ENCODE results near the gene CEP170B.
"Not testable (repeated sequence)": the region's sequence is repeated elsewhere in the genome, so short reads cannot be mapped to it uniquely, and the experiment has no call there.

Gene CEP170B

DNA sequence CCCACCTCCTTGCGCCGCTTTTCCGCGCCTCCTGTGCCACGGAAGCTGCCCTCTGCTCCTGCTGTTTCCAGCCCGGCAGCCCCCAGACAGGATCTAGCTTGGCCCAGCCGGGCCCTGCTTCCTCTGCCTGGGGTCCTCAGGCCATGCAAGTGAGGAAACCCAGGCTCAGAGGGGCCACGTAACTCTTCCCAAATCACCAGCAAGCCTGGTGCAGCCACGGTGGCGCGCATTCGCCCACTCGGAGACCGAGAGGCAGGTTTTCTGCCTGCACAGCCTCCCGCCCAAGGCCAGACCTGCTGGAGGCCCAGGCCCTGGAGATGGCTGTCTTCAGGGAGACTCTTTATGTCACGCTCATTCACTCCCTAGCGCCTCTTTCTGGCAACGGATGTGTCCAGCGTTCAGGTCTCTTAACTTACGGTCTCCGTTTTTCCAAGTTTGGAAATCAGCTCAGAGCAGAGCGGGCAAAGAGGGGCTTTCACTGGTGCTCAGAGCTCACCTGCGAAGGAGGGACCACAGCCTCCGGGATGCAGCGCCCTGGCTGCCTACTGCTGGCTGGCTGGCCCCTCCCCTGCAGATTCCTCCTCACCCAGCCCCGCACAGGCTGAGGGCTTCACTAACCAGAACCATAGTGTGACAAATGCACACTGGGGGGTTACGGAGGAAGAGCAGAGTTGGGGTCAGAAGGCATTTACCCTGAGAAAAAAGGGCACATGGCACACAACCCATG is 20.6 kb upstream of the CEP170B start:
- no peak for DNase-seq

- DNase-seq = no peak
Measured at GRCh38 chr14:104845033-104845666, 19.9 kb upstream of the CEP170B start.

- no peak for DNase-seq
Measured at GRCh38 chr14:104845834-104846441, 19.1 kb upstream of the CEP170B start.

DNA sequence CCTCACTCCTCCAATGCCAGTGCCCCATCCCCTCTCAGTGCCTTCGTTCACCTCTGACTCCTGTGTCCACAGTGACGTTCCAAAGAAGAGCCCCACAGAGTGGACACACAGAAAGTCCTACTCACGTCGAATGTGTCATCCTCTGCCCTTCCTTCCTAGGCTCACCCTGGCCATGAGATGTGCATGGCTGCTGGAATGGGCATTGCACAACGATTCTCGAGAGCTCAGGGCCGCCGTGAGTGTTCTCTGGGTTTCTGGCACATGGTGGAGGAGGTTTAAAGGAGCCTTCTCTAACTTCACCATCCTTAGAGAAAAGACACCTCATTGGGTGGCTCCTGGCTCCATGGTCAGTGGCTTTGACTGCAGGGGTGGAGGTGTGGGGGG is 12.8 kb upstream of the CEP170B start:
- DNase-seq = no peak

GRCh38 chr14:104855532-104856090 is 9.5 kb upstream of the CEP170B start:
- no peak for DNase-seq

- DNase-seq = no peak
Measured at GRCh38 chr14:104856157-104856868, 8.8 kb upstream of the CEP170B start.

DNA sequence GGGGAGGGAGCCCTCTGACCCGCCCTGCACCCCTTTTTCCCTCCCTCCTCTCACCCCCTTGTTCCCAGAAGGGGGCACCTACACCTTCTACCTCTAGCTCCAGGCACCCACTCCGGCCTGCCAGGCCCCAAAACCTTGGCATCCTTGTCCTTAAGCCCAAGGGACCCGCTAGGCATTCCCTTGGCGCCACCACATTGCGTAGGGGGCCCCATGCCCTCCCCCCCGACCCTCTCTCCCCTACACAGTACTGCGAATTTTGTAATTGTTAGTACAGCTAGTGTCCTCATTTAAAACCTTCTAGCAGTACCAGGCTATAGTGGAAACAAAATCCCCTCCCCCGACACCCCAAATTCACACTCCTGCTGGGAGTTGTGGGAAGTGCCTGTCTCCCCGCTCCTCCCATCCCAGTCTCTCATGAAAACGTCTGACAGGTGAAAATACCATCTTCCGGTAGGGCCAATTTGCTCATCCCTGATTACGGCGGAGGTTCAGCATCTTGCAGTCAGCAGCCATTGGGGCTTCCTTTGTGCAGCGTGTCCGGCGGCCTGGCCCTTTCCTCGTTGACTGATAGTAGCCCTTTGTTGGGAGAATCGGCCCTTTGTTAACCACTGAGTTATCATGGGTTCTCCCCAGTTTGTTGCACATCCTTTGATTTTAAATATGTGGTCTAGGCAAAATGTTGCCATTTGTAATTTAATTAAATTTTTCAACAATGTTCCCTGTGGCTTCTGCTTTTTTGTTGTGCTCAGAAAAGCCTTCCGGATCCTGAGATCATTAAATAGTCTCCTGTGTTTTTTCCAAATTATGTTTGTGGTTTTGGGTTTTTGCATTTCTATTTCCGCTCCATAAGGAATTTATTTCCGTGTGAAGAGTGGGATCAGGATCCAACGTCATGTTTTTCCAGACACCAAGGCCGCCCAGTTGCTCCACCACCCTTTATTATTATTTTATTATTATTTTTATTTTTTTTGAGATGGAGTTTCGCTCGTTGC is 7.9 kb upstream of the CEP170B start:
- no peak for DNase-seq

DNA sequence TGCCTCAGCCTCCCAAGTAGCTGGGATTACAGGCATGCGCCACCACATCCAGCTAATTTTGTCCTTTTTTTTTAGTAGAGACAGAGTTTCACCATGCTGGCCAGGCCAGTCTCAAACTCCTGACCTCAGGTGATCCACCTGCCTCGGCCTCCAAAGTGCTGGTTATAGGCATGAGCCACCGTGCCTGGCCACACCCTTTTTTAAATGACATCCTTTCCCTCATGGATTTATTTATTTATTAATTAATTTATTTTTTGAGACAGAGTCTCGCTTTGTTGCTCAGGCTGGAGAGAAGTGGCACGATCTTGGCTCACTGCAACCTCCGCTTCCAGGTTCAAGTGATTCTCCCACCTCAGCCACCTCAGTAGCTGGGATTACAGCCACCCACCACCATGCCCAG is 7.1 kb upstream of the CEP170B start:
- DNase-seq = not testable (repeated sequence)

- DNase-seq = no peak
Measured at GRCh38 chr14:104858811-104859426, 6.1 kb upstream of the CEP170B start.

DNA sequence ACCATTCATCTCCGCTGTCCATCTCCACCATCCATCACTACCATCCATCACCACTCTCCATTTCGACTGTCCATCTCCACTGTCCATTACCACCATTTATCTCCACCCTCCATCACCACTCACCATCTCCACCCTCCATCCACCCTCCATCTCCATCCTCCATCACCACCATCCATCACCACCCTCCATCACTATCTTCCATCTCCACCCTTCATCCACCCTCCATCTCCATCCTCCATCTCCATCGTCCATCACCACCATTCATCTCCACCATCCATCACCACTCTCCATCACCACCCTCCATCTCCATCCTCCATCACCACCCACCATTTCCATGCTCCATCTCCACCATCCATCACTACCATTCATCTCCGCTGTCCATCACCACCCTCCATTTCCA is 5.2 kb upstream of the CEP170B start:
- DNase-seq = no peak

DNA sequence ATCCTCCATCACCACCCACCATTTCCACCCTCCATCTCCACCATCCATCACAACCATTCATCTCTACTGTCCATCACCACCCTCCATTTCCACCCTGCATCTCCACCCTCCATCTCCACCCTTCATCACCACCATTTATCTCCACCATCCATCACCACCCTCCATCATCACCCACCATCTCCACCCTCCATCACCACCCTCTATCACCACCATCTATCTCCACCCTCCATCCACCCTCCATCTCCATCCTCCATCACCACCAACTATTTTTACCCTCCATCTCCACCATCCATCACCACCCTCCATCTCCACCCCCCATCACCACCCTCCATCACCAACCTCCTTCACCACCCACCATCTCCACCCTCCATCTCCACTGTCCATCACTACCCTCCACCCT is 4.7 kb upstream of the CEP170B start:
- DNase-seq = no peak

DNA sequence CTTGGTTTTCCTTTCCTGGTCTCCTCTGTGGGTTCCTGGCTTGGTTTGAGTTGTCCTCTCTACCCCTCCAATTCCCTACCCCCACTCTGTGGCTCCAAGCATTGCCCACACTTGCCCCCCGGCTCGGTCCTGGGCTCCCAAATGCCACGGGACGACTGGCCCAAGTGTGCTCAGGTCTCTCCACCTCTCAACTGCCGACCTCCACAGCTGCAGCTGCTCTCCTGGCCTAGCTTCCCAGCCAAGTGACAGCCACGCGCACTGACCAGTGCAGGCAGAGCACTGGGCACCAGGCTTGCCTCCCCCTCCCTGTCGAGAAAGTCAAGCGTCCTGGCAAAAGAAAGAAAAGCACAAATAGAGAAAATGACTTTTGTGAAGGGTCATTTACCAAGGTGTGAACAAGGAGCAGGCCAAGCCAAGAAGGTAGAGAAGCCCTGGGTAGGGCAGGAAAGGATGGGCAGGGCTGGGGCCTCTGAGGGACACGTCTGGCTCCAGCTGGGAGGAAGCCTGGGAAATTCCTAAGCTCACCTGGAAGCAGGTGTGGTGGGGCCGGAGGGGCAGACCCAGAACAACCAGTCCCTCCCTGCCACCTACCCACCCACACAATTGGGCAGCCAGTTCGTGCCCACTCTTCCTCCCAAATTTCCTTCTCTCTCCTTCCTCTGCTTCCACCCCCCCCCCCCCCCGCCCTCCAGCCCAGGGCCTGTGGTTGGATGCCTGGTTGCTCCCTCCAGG is 1.8 kb upstream of the CEP170B start:
- DNase-seq = no peak

DNA sequence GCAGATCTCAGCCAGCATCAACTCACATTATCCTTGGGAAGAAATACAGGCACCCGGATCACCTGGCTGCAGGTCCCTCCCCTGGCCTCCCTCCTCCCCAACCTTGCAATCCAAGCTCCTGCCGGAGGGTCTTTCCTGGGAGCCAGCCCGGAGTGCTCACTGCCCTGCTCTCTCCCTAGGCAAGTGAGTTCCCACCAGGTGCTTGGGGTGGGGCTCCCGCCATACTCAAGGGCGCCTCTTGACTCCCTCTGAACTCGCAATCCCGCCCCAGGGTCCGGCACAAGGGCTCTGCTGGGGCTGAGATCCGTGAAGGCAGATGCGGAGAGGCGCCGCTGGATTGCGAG is 1.2 kb upstream of the CEP170B start:
- DNase-seq = peak in 1 of 3 experiments; percentile 49

GRCh38 chr14:104864267-104865080 is 594 bp upstream of the CEP170B start:
- peak; percentile 49 to 83 (median 78) for DNase-seq

GRCh38 chr14:104865631-104866441 is 768 bp downstream of the CEP170B start:
- DNase-seq = peak; percentile 27 to 73 (median 65)

- no peak for DNase-seq
Measured at GRCh38 chr14:104866451-104867370, 1.6 kb downstream of the CEP170B start.

- DNase-seq = no peak
Measured at GRCh38 chr14:104867371-104868059, 2.4 kb downstream of the CEP170B start.
